Progenitor cell of endocrine pancreas (in vitro differentiated cells): Measurements from ENCODE around the gene OR56B1. TPM values are rescaled to one million over a fixed set of nuclear protein-coding genes. Genes with fewer than 3 reads are reported as not detected.

Source experiments
- DNase-seq: peaks from one replicate; pipeline ENCODE4 v3.0.0; 2021; ENCODE audit warnings: low spot score; ENCODE audit not compliant: unreplicated experiment
- H3K27ac Mint-ChIP-seq: 2 replicates; pipeline ENCODE4 v1.8.0; 2021; ENCODE audit warnings: mild to moderate bottlenecking, moderate library complexity, mixed read lengths
- H3K27me3 Mint-ChIP-seq: 2 replicates; pipeline ENCODE4 v1.8.0; 2021; ENCODE audit warnings: mixed read lengths
- H3K36me3 Mint-ChIP-seq: 2 replicates; pipeline ENCODE4 v1.8.0; 2022; ENCODE audit warnings: mixed read lengths; ENCODE audit not compliant: insufficient read depth
- H3K4me1 Mint-ChIP-seq: 2 replicates; pipeline ENCODE4 v1.8.0; 2021; ENCODE audit warnings: low read depth, mixed read lengths
- H3K4me3 Mint-ChIP-seq: 2 replicates; pipeline ENCODE4 v1.8.0; 2021; ENCODE audit warnings: low read depth, mild to moderate bottlenecking, moderate library complexity, mixed read lengths
- H3K9me3 Mint-ChIP-seq: 2 replicates; pipeline ENCODE4 v1.8.0; 2021; ENCODE audit warnings: low read depth, mixed read lengths
- total RNA-seq: library from RNA; stranded (reverse); gene quantifications from 2 replicates; pipeline ENCODE4 v1.2.1, GENCODE V29; 2021
- TF ChIP-seq, protein P1 (sequence below): fragments of 200-600 bp; sonication (generic); IDR thresholded peaks from one replicate; pipeline ENCODE4 v1.5.0; 2021; ENCODE audit warnings: antibody characterized with exemption, mild to moderate bottlenecking; ENCODE audit not compliant: unreplicated experiment

Gene OR56B1
- total RNA-seq, 1 donor from 2014 or later: not detected

DNA sequence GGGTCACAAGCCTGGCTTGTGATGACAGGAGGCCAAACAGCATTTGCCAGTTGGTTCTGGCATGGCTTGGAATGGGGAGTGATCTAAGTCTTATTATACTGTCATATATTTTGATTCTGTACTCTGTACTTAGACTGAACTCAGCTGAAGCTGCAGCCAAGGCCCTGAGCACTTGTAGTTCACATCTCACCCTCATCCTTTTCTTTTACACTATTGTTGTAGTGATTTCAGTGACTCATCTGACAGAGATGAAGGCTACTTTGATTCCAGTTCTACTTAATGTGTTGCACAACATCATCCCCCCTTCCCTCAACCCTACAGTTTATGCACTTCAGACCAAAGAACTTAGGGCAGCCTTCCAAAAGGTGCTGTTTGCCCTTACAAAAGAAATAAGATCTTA, 843 bp downstream of the OR56B1 start:
- Mint-ChIP-seq H3K9me3 (no peaks in the 10 kb centered on the region), H3K4me1 (no peaks in the 10 kb centered on the region), H3K36me3 (no peaks in the 10 kb centered on the region), H3K4me3 (no peak overlapping the region), H3K27ac (no peak overlapping the region), H3K27me3 (no peaks in the 10 kb centered on the region)
- TF ChIP-seq, protein P1, sequence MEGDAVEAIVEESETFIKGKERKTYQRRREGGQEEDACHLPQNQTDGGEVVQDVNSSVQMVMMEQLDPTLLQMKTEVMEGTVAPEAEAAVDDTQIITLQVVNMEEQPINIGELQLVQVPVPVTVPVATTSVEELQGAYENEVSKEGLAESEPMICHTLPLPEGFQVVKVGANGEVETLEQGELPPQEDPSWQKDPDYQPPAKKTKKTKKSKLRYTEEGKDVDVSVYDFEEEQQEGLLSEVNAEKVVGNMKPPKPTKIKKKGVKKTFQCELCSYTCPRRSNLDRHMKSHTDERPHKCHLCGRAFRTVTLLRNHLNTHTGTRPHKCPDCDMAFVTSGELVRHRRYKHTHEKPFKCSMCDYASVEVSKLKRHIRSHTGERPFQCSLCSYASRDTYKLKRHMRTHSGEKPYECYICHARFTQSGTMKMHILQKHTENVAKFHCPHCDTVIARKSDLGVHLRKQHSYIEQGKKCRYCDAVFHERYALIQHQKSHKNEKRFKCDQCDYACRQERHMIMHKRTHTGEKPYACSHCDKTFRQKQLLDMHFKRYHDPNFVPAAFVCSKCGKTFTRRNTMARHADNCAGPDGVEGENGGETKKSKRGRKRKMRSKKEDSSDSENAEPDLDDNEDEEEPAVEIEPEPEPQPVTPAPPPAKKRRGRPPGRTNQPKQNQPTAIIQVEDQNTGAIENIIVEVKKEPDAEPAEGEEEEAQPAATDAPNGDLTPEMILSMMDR: no peak
- DNase-seq: no peak

- Mint-ChIP-seq H3K36me3 (no peaks in the 10 kb centered on the region), H3K4me1 (no peaks in the 10 kb centered on the region), H3K9me3 (no peaks in the 10 kb centered on the region)
These were observed 1.6 kb downstream of the OR56B1 start for GRCh38 chr11:5737670-5738392.

DNA sequence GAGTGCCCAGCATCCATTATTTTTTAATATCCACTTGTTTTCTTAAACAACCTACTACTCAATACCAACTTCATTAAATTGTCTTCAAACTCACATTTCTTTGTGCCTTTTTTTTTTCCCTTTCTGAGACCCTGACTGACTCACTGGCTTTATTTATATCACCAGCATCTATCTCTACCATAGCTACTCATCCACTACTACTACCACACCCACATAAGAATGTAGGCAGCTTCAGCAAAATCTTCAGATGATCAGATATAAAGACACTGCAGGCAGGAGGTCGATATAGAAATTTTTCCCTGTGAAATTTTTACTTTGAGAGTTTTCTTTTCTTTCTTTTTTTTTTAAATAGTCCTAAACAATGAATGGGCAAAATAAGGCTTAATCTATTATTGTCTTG, 2.2 kb downstream of the OR56B1 start:
- H3K27ac Mint-ChIP-seq: no peak overlapping the region
- no peaks in the 10 kb centered on the region for H3K27me3 Mint-ChIP-seq
- no peaks in the 10 kb centered on the region for H3K36me3 Mint-ChIP-seq
- DNase-seq: no peak
- H3K9me3 Mint-ChIP-seq: no peaks in the 10 kb centered on the region
- H3K4me1 Mint-ChIP-seq: no peaks in the 10 kb centered on the region
- no peak overlapping the region for H3K4me3 Mint-ChIP-seq
- TF ChIP-seq, protein P1: no peak

More at GRCh38 chr11:5737670-5738392, 1.6 kb downstream of the OR56B1 start:
- TF ChIP-seq, protein P1: no peak
- DNase-seq: no peak
- no peak overlapping the region for H3K4me3 Mint-ChIP-seq
- no peaks in the 10 kb centered on the region for H3K27me3 Mint-ChIP-seq
- no peak overlapping the region for H3K27ac Mint-ChIP-seq

DNA sequence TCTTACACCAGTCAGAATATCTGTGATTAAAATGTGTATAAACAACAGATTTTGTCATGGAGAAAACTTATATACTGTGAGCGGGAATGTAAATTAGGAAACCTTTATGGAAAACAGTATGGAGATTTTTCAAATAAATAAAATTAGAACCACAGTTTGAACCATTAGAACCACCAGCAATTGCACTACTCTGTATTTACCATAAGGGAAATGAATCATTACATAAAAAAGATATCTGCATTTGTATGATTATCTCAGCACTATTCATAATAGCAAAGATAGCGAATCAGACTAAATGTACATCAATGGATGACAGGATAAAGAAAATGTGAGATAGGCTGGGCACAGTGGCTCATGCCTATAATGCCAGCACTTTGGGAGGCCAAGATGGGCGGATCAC, 10.4 kb downstream of the OR56B1 start:
- no peak for DNase-seq
- H3K9me3 Mint-ChIP-seq: no peaks in the 10 kb centered on the region
- no peaks in the 10 kb centered on the region for H3K27me3 Mint-ChIP-seq
- H3K27ac Mint-ChIP-seq: no peak overlapping the region
- TF ChIP-seq, protein P1: no peak
- H3K36me3 Mint-ChIP-seq: no peaks in the 10 kb centered on the region
- no peaks in the 10 kb centered on the region for H3K4me1 Mint-ChIP-seq
- H3K4me3 Mint-ChIP-seq: no peak overlapping the region

- H3K4me1 Mint-ChIP-seq: no peaks in the 10 kb centered on the region
- TF ChIP-seq, protein P1: no peak
- H3K27ac Mint-ChIP-seq: no peak overlapping the region
- no peaks in the 10 kb centered on the region for H3K36me3 Mint-ChIP-seq
- no peak for DNase-seq
- no peak overlapping the region for H3K4me3 Mint-ChIP-seq
- no peaks in the 10 kb centered on the region for H3K9me3 Mint-ChIP-seq
- no peaks in the 10 kb centered on the region for H3K27me3 Mint-ChIP-seq
These were observed 13.6 kb downstream of the OR56B1 start for GRCh38 chr11:5749836-5750235.
